Keratinocyte (primary cell): ENCODE measurements around the gene CLDN20.

Experiments
- CTCF ChIP-seq, 3 experiments: IDR thresholded peaks in 1 of 3; conservative IDR thresholded peaks in 1 of 3; optimal IDR thresholded peaks in 1 of 3; 2 replicates in 2 of 3; 3 replicates in 1 of 3; pipeline versions ENCODE3 to v1.5.1; 2011; ENCODE audit warnings: low read length in 3 of 3, mild to moderate bottlenecking in 3 of 3, moderate library complexity in 2 of 3, control low read depth in 1 of 3, inconsistent platforms in 1 of 3; ENCODE audit not compliant: insufficient read depth in 2 of 3; ENCODE audit errors: extremely low read depth in 1 of 3
- EZH2 ChIP-seq: IDR thresholded peaks from one replicate; pipeline ENCODE4 v1.6.1; 2012; ENCODE audit warnings: inconsistent platforms, mild to moderate bottlenecking, low read length, moderate library complexity

GRCh38 chr6:155222506-155222905 lies 41.3 kb upstream of the CLDN20 start:
- TF ChIP-seq CTCF (optimal IDR thresholded peaks at IDR 0.05 in 1 of 3, IDR thresholded peaks at IDR 0.05 in 1 of 3, conservative IDR thresholded peaks at IDR 0.05 in 1 of 3; ENCODE audit: extremely low read depth in 1 of 3, insufficient read depth in 2 of 3, low read length in 3 of 3) (no peak), EZH2 (no peak)
